K562 (cell line): Measurements from ENCODE around the gene GPR3. TPM values are rescaled to one million over a fixed set of nuclear protein-coding genes. Genes with fewer than 3 reads are reported as not detected.

Experiments used
- ADNP ChIP-seq: fragments of 200-800 bp; sonication (Bioruptor generic); IDR thresholded peaks from 2 replicates; pipeline ENCODE4 v1.6.1; 2016; ENCODE audit warnings: missing genetic modification characterization, missing compliant biosample characterization
- CHCHD3 ChIP-seq: fragments of 250-450 bp; sonication (Bioruptor Pico); IDR thresholded peaks from 2 replicates; pipeline ENCODE4 v2.1.2; 2022; ENCODE audit warnings: mild to moderate bottlenecking
- CTCF ChIP-seq, 3 experiments: IDR thresholded peaks in 2 of 3; conservative IDR thresholded peaks in 1 of 3; 2 replicates each; pipeline ENCODE4 v1.5.1; 2011 to 2012; ENCODE audit warnings: low read length in 3 of 3, mild to moderate bottlenecking in 3 of 3, control low read depth in 2 of 3, improper control_type of control experiment in 1 of 3, inconsistent platforms in 1 of 3, low read depth in 1 of 3, mixed read lengths in 1 of 3, moderate library complexity in 1 of 3; ENCODE audit not compliant: insufficient read depth in 2 of 3
- IRF1 ChIP-seq: sonication (generic); formaldehyde crosslinking; IDR thresholded peaks from 2 replicates; pipeline ENCODE4 v1.8.0; 2022; ENCODE audit warnings: missing genetic modification reagents, mild to moderate bottlenecking, borderline replicate concordance
- RBM34 ChIP-seq: fragments of 200-400 bp; formaldehyde crosslinking; IDR thresholded peaks from 2 replicates; pipeline ENCODE4 v1.6.1; 2018; ENCODE audit warnings: low read length, borderline replicate concordance; ENCODE audit not compliant: insufficient read depth
- RCOR1 ChIP-seq, 2 experiments: IDR thresholded peaks; 2 replicates each; pipeline ENCODE4 v1.6.1; 2012; ENCODE audit warnings: low read depth in 2 of 2, low read length in 2 of 2, borderline replicate concordance in 1 of 2, improper control_type of control experiment in 1 of 2
- SRSF1 ChIP-seq: fragments of 200-400 bp; formaldehyde crosslinking; IDR thresholded peaks from 2 replicates; pipeline ENCODE4 v1.6.1; 2017; ENCODE audit warnings: mild to moderate bottlenecking, low read depth, low read length, moderate library complexity
- ZFP30 ChIP-seq: fragments of 250-450 bp; sonication (Bioruptor Pico); IDR thresholded peaks from 2 replicates; pipeline ENCODE4 v1.8.0; 2022; ENCODE audit warnings: moderate library complexity, mild to moderate bottlenecking, inconsistent platforms, borderline replicate concordance
- ZNF133 ChIP-seq: fragments of 250-450 bp; sonication (Bioruptor Pico); IDR thresholded peaks from 2 replicates; pipeline ENCODE4 v1.4.0; 2020; ENCODE audit warnings: mild to moderate bottlenecking
- ZNF311 ChIP-seq: fragments of 250-450 bp; sonication (Bioruptor Pico); IDR thresholded peaks from 2 replicates; pipeline ENCODE4 v1.4.0; 2020; ENCODE audit warnings: mild to moderate bottlenecking, moderate library complexity
- ZNF318 ChIP-seq, 2 experiments: fragments of 450-650 bp; IDR thresholded peaks; 2 replicates each; pipeline ENCODE4 v1.6.1; 2016; ENCODE audit warnings: mild to moderate bottlenecking in 2 of 2, borderline replicate concordance in 1 of 2, low read depth in 1 of 2, moderate library complexity in 1 of 2
- ZNF384 ChIP-seq: IDR thresholded peaks from 2 replicates; pipeline ENCODE4 v1.6.1; 2012; ENCODE audit warnings: low read depth, low read length, improper control_type of control experiment
- ZNF512 ChIP-seq: IDR thresholded peaks from 2 replicates; pipeline ENCODE4 v1.6.1; 2016; ENCODE audit warnings: missing genetic modification characterization, missing compliant biosample characterization
- ZNF561 ChIP-seq: fragments of 450-650 bp; formaldehyde crosslinking; conservative IDR thresholded peaks from 2 replicates; pipeline ENCODE4 v1.4.0; 2020; ENCODE audit warnings: mild to moderate bottlenecking, moderate library complexity
- polyA plus RNA-seq, 8 experiments: library from polyadenylated mRNA; depleted of rRNA in 4 of 8; stranded (reverse) in 5 of 8; unstranded in 3 of 8; fragments of >200 nt; fragmentation: Nextera tagmentation in 2 of 8; fragmentation: Illumina TruSeq in 1 of 8; extraction: Ambion mirVana in 2 of 8; extraction: Trizol in 1 of 8; gene quantifications; 2 replicates each; pipeline versions ENCODE4 v1.2.1 to v1.2.3, GENCODE V29; 2011 to 2014; ENCODE audit warnings: inconsistent platforms in 1 of 8, missing spikeins in 1 of 8
- total RNA-seq, 7 experiments: library from RNA; depleted of rRNA in 6 of 7; stranded (reverse); fragments of >200 nt in 6 of 7; fragmentation: Illumina TruSeq in 2 of 7; extraction: Trizol in 2 of 7; gene quantifications; 2 replicates each; pipeline versions ENCODE4 v1.2.1 to v1.2.3, GENCODE V29; 2011 to 2021; ENCODE audit warnings: low replicate concordance in 1 of 7

The GPR3 gene
- total and polyA plus RNA-seq, 9 of the 15 experiments (the other 6 are each of a cell fraction or from before 2014, with no cell fraction given): 0.24 to 11.5 (median 3.7) TPM

GRCh38 chr1:27365372-27366112, 26.9 kb upstream of the GPR3 start (continued):
- TF ChIP-seq RCOR1 (IDR thresholded peaks at IDR 0.05; ENCODE audit: borderline replicate concordance in 1 of 2, low read depth in 2 of 2, low read length in 2 of 2): no peak
- no peak for TF ChIP-seq CTCF (IDR thresholded peaks at IDR 0.05 in 2 of 3, conservative IDR thresholded peaks at IDR 0.05 in 1 of 3; ENCODE audit: insufficient read depth in 2 of 3, low read depth in 1 of 3, low read length in 3 of 3)
- no peak for TF ChIP-seq ZNF384
- no peak for TF ChIP-seq SRSF1
- no peak for TF ChIP-seq CHCHD3
- TF ChIP-seq ZNF311 (CRISPR knock-in tag): no peak
- TF ChIP-seq ADNP: no peak
- TF ChIP-seq ZFP30: no peak
- no peak for TF ChIP-seq ZNF512 (tag)
- no peak for TF ChIP-seq ZNF318 (IDR thresholded peaks at IDR 0.05; ENCODE audit: borderline replicate concordance in 1 of 2, low read depth in 1 of 2)
- no peak for TF ChIP-seq IRF1 (CRISPR knock-in tag)
- no peak for TF ChIP-seq RBM34
- TF ChIP-seq ZNF561: no peak
- TF ChIP-seq ZNF133 (CRISPR knock-in tag): no peak
